Nucleus accumbens (tissue), 56 donors: ENCODE data around the gene RPS5.
A peak's percentile ranks its signal among the peaks of the same experiment; 100 is the strongest.
"Not testable (repeated sequence)": the region's sequence is repeated elsewhere in the genome, so short reads cannot be mapped to it uniquely, and the experiment has no call there.

Experiments
- DNase-seq, 56 donors: peaks; one replicate each; lab custom pipeline; 2025; lab: John Stamatoyannopoulos, UW

Gene RPS5

GRCh38 chr19:58386576-58387337 is at the start of gene RPS5:
TSS of gene RPS5 (plus strand) at chr19:58387269. CDS start at chr19:58388138, 869 bp downstream.
- peak; percentile 75 to 98 (median 94) for DNase-seq

- no peak for DNase-seq
Observed at GRCh38 chr19:58338336-58338735, 48.7 kb upstream of the RPS5 start.

- no peak for DNase-seq
Observed at GRCh38 chr19:58338825-58339558, 48.1 kb upstream of the RPS5 start.

- no peak for DNase-seq
Observed at GRCh38 chr19:58345558-58345957, 41.5 kb upstream of the RPS5 start.

GRCh38 chr19:58346961-58347929 is 39.8 kb upstream of the RPS5 start:
- DNase-seq = peak in 54 of 56 donors; percentile 12 to 87 (median 68)

GRCh38 chr19:58348080-58348479 is 39.0 kb upstream of the RPS5 start:
- not testable (repeated sequence) for DNase-seq

GRCh38 chr19:58349590-58349989 is 37.5 kb upstream of the RPS5 start:
- no peak for DNase-seq

GRCh38 chr19:58350001-58350861 is 36.8 kb upstream of the RPS5 start:
- no peak for DNase-seq

- no peak for DNase-seq
Observed at GRCh38 chr19:58350871-58351557, 36.1 kb upstream of the RPS5 start.

- DNase-seq = no peak
Observed at GRCh38 chr19:58351558-58351878, 35.6 kb upstream of the RPS5 start.

- no peak for DNase-seq
Observed at GRCh38 chr19:58351990-58352755, 34.9 kb upstream of the RPS5 start.

- DNase-seq = no peak
Observed at GRCh38 chr19:58352760-58353671, 34.1 kb upstream of the RPS5 start, which contains the start of gene A1BG. TSS of gene A1BG (minus strand) at chr19:58353492. CDS start at chr19:58353437, 55 bp downstream.

- no peak for DNase-seq
Observed at GRCh38 chr19:58353717-58354477, 33.2 kb upstream of the RPS5 start.

GRCh38 chr19:58354478-58355030 is 32.5 kb upstream of the RPS5 start:
- DNase-seq = no peak

- DNase-seq = peak in 2 of 56 donors; percentile 8
Observed at GRCh38 chr19:58355215-58355796, 31.8 kb upstream of the RPS5 start.
